H54 (cell line): Measurements from ENCODE around the gene ETV3L.
A peak's percentile ranks its signal among the peaks of the same experiment; 100 is the strongest.

Experiments
- DNase-seq: peaks from one replicate; pipeline ENCODE4 v3.0.0; 2011; ENCODE audit warnings: low spot score, mixed read lengths; ENCODE audit not compliant: insufficient read length
- FAIRE-seq: peaks from 3 replicates; lab custom pipeline; 2011; peaks lifted over from hg19 to GRCh38; lab: Jason Lieb, UNC
- POLR2A ChIP-seq: IDR thresholded peaks from 2 replicates; pipeline ENCODE4 v1.6.1; 2011; ENCODE audit warnings: low read depth, mild to moderate bottlenecking, low read length

ETV3L gene

GRCh38 chr1:157099633-157100009 lies at the start of gene ETV3L:
Gene ETV3L (minus strand): TSS chr1:157099808. CDS start chr1:157099523, 285 bp downstream.
- FAIRE-seq, result no peak
- no peak for TF ChIP-seq POLR2A

GRCh38 chr1:157147906-157148700 lies 48.5 kb upstream of the ETV3L start:
- no peak for TF ChIP-seq POLR2A

More at GRCh38 chr1:157099633-157100009, at the start of gene ETV3L:
- no peak for DNase-seq

GRCh38 chr1:157147037-157147436 lies 47.4 kb upstream of the ETV3L start:
- DNase-seq (no peak), FAIRE-seq (no peak)
- no peak for TF ChIP-seq POLR2A

More at GRCh38 chr1:157147906-157148700, 48.5 kb upstream of the ETV3L start:
- FAIRE-seq (no peak), DNase-seq (no peak)

- FAIRE-seq (no peak), DNase-seq (no peak)
- no peak for TF ChIP-seq POLR2A
These were observed 46.6 kb upstream of the ETV3L start for GRCh38 chr1:157146244-157146643.

GRCh38 chr1:157145076-157145475 lies 45.5 kb upstream of the ETV3L start:
- DNase-seq, result no peak
- TF ChIP-seq POLR2A, result no peak
- FAIRE-seq, result no peak

- FAIRE-seq, result no peak
- DNase-seq, result no peak
- TF ChIP-seq POLR2A, result no peak
These were observed 44.9 kb upstream of the ETV3L start for GRCh38 chr1:157144509-157144908.

GRCh38 chr1:157142765-157143423 lies 43.3 kb upstream of the ETV3L start:
- no peak for TF ChIP-seq POLR2A
- FAIRE-seq (no peak), DNase-seq (no peak)

- no peak for FAIRE-seq
- TF ChIP-seq POLR2A, result no peak
These were observed 42.6 kb upstream of the ETV3L start for GRCh38 chr1:157142201-157142600.

GRCh38 chr1:157141212-157141855 lies 41.7 kb upstream of the ETV3L start:
- no peak for DNase-seq
- no peak for TF ChIP-seq POLR2A
- FAIRE-seq, result no peak

More at GRCh38 chr1:157142201-157142600, 42.6 kb upstream of the ETV3L start:
- DNase-seq, result no peak

- TF ChIP-seq POLR2A, result no peak
- FAIRE-seq, result no peak
- no peak for DNase-seq
These were observed 40.5 kb upstream of the ETV3L start for GRCh38 chr1:157140063-157140588.

- DNase-seq (no peak), FAIRE-seq (no peak)
- no peak for TF ChIP-seq POLR2A
These were observed 39.6 kb upstream of the ETV3L start for GRCh38 chr1:157139052-157139715.

- TF ChIP-seq POLR2A, result peak; percentile 78
- FAIRE-seq (no peak), DNase-seq (peak; percentile 90)
These were observed 38.8 kb upstream of the ETV3L start, which contains the start of gene ETV3 for GRCh38 chr1:157138220-157139051. Gene ETV3 (minus strand): TSS chr1:157138395. CDS start chr1:157136352, 2,043 bp downstream.
